ENCODE results near the gene TMEM151A.
"Not testable (repeated sequence)": the region's sequence is repeated elsewhere in the genome, so short reads cannot be mapped to it uniquely, and the experiment has no call there.

TMEM151A gene

DNA sequence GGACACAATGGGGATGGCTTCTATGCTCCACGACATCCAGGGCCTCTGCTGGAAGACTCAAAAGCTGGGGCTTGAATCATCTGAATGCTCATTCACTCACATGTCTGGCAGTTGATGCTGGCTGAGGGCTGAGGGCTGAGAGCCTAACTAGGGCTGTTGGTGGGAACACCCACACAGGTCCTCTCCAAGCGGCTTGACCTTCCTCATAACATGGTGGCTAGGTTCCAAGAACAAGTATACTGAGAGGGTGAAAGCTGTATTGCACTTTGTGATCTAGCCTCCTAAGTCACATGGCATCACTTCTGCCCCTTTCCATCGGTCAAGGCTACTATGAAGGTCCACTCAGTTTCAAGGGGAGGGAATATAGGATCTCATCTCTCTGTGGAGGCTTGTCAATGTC lies 7.5 kb downstream of the TMEM151A start:
- in situ Hi-C loops (cut with HindIII; ENCODE audit: low sequenced_read_pairs) = no loop called here
- no peak overlapping the region for H3K4me3 ChIP-seq (ENCODE audit: low read depth, low read length)
- DNase-seq (ENCODE audit: low read depth) = no peak
- TF ChIP-seq, protein P1, sequence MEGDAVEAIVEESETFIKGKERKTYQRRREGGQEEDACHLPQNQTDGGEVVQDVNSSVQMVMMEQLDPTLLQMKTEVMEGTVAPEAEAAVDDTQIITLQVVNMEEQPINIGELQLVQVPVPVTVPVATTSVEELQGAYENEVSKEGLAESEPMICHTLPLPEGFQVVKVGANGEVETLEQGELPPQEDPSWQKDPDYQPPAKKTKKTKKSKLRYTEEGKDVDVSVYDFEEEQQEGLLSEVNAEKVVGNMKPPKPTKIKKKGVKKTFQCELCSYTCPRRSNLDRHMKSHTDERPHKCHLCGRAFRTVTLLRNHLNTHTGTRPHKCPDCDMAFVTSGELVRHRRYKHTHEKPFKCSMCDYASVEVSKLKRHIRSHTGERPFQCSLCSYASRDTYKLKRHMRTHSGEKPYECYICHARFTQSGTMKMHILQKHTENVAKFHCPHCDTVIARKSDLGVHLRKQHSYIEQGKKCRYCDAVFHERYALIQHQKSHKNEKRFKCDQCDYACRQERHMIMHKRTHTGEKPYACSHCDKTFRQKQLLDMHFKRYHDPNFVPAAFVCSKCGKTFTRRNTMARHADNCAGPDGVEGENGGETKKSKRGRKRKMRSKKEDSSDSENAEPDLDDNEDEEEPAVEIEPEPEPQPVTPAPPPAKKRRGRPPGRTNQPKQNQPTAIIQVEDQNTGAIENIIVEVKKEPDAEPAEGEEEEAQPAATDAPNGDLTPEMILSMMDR (IDR thresholded peaks at IDR 0.05; ENCODE audit: low read depth, low read length, missing control alignments) = no peak

DNA sequence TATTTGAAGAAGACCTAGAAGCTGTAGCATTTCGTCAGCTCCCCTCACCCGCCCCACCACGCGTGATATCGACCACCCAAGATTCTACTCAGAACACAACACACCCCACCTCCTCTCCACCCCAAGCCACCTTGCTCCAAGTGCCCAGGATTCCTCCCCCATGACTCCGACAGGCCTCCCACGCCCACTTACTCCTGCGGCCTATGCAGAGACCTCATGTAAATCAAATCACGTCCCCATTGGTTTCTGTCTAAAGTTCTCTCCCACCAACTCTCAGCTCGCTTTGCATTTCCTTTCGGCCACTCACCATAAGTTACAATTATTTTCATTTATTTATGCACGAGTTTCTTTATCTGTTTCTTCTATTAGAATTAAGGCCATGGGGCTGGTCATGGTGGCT lies 11.0 kb downstream of the TMEM151A start:
- H3K4me3 ChIP-seq (ENCODE audit: low read depth, low read length) = no peak overlapping the region
- no peak for DNase-seq (ENCODE audit: low read depth)
- TF ChIP-seq, protein P1 (IDR thresholded peaks at IDR 0.05; ENCODE audit: low read depth, low read length, missing control alignments) = no peak
- in situ Hi-C loops (cut with HindIII; ENCODE audit: low sequenced_read_pairs) = no loop called here

DNA sequence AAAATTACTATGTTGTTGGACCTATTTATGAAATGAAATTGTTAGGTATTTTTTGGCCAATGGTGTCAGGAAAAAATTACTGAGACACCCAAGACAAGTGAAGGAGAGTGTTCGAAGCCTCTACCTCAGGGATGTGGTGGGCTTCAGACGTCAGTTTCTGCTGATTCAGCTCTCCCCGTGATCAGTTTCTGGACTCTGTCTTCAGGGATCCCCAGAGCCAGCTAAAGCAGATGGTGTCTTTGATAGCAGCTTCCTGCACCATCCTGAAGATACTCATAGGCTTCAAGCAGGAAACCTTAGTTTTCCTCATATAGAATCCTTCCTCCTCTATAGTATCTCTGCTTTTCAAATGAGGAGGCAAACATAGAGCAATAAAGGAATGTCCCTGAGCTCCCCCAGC lies 17.8 kb downstream of the TMEM151A start:
- no peak overlapping the region for H3K4me3 ChIP-seq (ENCODE audit: low read depth, low read length)
- no peak for DNase-seq (ENCODE audit: low read depth)
- TF ChIP-seq, protein P1 (IDR thresholded peaks at IDR 0.05; ENCODE audit: low read depth, low read length, missing control alignments) = no peak
- in situ Hi-C loops (cut with HindIII; ENCODE audit: low sequenced_read_pairs) = no loop called here

DNA sequence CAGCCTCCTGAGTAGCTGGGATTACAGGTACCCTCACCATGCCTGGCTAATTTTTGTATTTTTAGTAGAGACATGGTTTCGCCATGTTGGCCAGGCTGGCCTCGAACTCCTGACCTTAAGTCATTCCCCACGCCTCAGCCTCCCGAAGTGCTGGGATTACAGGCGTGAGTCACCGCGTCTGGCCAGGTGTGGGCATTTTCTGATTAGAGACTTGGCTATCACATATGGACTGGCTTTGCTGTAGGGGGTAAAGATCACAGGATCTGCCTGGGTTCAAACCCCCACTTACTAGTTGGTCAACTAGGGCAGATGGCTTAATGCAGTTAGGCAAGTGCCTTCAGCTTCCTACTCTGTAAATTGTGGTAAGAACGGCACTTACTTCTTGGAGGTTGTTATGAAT lies 18.6 kb downstream of the TMEM151A start:
- TF ChIP-seq, protein P1 (IDR thresholded peaks at IDR 0.05; ENCODE audit: low read depth, low read length, missing control alignments) = no peak
- H3K4me3 ChIP-seq (ENCODE audit: low read depth, low read length) = no peak overlapping the region
- in situ Hi-C loops (cut with HindIII; ENCODE audit: low sequenced_read_pairs) = no loop called here
- no peak for DNase-seq (ENCODE audit: low read depth)

DNA sequence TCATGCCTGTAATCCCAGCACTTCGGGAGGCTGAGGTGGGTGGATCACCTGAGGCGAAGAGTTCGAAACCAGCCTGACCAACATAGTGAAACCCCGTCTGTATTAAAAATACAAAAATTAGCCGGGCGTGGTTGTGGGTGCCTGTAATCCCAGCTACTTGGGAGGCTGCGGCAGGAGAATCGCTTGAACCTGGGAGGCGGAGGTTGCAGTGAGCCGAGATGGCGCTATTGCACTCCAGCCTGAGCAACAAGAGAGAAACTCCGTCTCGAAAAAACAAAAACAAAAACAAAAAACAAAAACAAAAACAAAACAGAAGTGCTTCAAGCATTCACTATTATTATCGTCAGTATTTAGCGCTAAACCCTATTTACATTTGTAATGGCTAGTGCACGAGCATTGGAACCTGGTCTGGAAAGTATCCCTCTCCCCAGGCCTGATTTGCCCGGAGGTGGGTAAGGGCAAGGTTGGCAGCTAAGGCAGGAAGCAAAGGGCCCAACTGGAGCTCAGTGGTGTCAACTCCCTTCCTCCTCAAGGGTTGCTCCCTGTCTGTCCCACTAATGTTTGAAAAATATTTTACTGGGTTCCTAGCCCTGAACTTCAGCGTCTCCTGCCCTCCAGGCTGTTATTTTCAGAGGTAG lies 19.2 kb downstream of the TMEM151A start:
- in situ Hi-C loops (cut with HindIII; ENCODE audit: low sequenced_read_pairs); DNase-seq (ENCODE audit: low read depth): not testable (repeated sequence)

DNA sequence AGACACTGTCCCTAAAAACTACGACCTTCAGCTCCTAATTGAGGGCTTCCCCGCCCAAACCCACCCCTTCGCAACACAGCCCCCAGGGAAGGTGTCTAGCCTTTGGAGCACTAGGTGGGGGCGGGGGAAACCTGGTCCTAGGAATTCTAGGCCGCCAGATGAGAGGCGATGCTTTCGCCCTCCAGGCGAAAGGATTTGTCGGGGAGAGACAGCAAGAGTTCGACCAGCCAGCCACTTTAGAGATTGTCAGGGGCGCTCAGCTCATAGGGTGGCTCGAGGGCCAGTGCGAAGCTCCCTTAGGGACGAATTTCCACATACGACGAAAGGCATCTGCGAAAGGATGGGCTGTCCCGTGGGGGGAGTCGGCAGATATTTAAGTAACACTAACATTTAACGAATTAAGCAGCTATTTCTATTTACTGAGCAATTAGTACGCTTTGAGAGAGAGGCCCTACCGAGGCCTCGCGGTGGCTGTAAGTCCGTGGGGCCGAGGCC lies 19.8 kb downstream of the TMEM151A start:
- no peak for DNase-seq (ENCODE audit: low read depth)
- H3K4me3 ChIP-seq (ENCODE audit: low read depth, low read length) = peak overlapping the region; percentile 41
- in situ Hi-C loops (cut with HindIII; ENCODE audit: low sequenced_read_pairs) = no loop called here
- TF ChIP-seq, protein P1 (IDR thresholded peaks at IDR 0.05; ENCODE audit: low read depth, low read length, missing control alignments) = no peak

More for the DNA sequence above, 19.2 kb downstream of the TMEM151A start:
- not testable (repeated sequence) for H3K4me3 ChIP-seq (ENCODE audit: low read depth, low read length)

DNA sequence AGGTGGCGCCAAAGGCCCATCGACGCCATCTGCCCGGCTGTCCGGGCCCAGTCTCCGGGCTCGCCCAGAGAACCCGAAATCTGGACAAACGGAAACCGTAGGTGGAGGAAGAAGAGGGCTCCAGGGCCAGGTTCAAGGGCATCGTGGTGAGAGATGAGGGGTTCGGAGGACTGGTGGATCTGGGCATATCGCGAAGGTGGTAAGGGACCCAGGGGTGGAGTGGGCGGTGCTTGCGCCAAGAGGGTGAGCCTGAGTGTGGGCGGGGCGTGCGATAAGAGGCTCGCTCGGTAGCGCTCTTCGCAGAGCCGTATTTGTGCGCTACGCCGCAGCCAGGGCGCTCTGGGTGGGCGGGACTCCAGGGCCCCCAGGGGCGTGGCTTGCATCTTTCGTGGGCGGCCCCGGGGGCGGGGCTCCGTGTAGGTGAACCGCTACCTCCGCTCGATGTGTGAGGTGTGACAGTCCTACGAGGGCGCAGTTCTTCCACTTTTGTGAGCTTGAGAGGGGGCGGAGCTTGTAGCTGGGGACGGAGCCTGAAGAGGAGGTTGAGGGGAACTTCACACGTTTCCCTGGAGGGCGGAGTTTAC lies 20.4 kb downstream of the TMEM151A start:
- in situ Hi-C loops (cut with HindIII; ENCODE audit: low sequenced_read_pairs) = no loop called here
- H3K4me3 ChIP-seq (ENCODE audit: low read depth, low read length) = peak overlapping the region; percentile 41
- DNase-seq (ENCODE audit: low read depth) = peak; percentile 75
- TF ChIP-seq, protein P1 (IDR thresholded peaks at IDR 0.05; ENCODE audit: low read depth, low read length, missing control alignments) = peak; percentile 92

Data from astrocyte of the cerebellum (primary cell).